Chondrocyte (in vitro differentiated cells): ENCODE data around the gene PLCG2. TPM values are rescaled to one million over a fixed set of nuclear protein-coding genes. Genes with fewer than 3 reads are reported as not detected.

Experiments used
- DNase-seq: peaks from one replicate; pipeline ENCODE4 v3.0.0; 2021; ENCODE audit warnings: mixed read lengths, low spot score
- H3K27ac Mint-ChIP-seq: one replicate; pipeline ENCODE4 v1.8.0; 2021; ENCODE audit warnings: mild to moderate bottlenecking, moderate library complexity, mixed read lengths; ENCODE audit not compliant: unreplicated experiment
- H3K27me3 Mint-ChIP-seq: 2 replicates; pipeline ENCODE4 v1.8.0; 2021; ENCODE audit warnings: low read depth, mixed read lengths
- H3K36me3 Mint-ChIP-seq: 2 replicates; pipeline ENCODE4 v1.8.0; 2021; ENCODE audit warnings: low read depth, mixed read lengths
- H3K4me1 Mint-ChIP-seq: 2 replicates; pipeline ENCODE4 v1.8.0; 2021; ENCODE audit warnings: low read depth, mild to moderate bottlenecking, mixed read lengths
- H3K4me3 Mint-ChIP-seq: one replicate; pipeline ENCODE4 v1.8.0; 2021; ENCODE audit warnings: mild to moderate bottlenecking, moderate library complexity, mixed read lengths; ENCODE audit not compliant: unreplicated experiment
- H3K9me3 Mint-ChIP-seq: 2 replicates; pipeline ENCODE4 v1.8.0; 2021; ENCODE audit warnings: low read depth, mixed read lengths
- CTCF ChIP-seq: fragments of 200-600 bp; sonication (generic); IDR thresholded peaks from 2 replicates; pipeline ENCODE4 v1.5.0; 2021; ENCODE audit warnings: antibody characterized with exemption, mild to moderate bottlenecking, moderate library complexity
- total RNA-seq: library from RNA; stranded (reverse); gene quantifications from 3 replicates; pipeline ENCODE4 v1.2.1, GENCODE V29; 2021

PLCG2 gene
- total RNA-seq, 1 donor from 2014 or later = 1.1 TPM

- Mint-ChIP-seq H3K36me3 (no peaks in the 10 kb centered on the region), H3K4me3 (no peak overlapping the region), H3K27me3 (no peaks in the 10 kb centered on the region), H3K9me3 (peaks cover 4% of the 10 kb centered on the region), H3K27ac (no peak overlapping the region), H3K4me1 (peaks cover 11% of the 10 kb centered on the region)
- TF ChIP-seq CTCF = no peak
- DNase-seq = no peak
These were observed 30.5 kb upstream of the PLCG2 start for GRCh38 chr16:81748476-81749198.

- no peak for TF ChIP-seq CTCF
- Mint-ChIP-seq H3K36me3 (no peaks in the 10 kb centered on the region), H3K9me3 (no peaks in the 10 kb centered on the region), H3K4me3 (no peak overlapping the region), H3K27me3 (no peaks in the 10 kb centered on the region), H3K4me1 (no peaks in the 10 kb centered on the region), H3K27ac (no peak overlapping the region)
- no peak for DNase-seq
These were observed 26.7 kb upstream of the PLCG2 start for GRCh38 chr16:81752225-81752875.

- H3K27ac Mint-ChIP-seq = no peak overlapping the region
- H3K36me3 Mint-ChIP-seq = no peaks in the 10 kb centered on the region
- H3K4me1 Mint-ChIP-seq = no peaks in the 10 kb centered on the region
- TF ChIP-seq CTCF = no peak
- no peak for DNase-seq
- no peak overlapping the region for H3K4me3 Mint-ChIP-seq
- H3K27me3 Mint-ChIP-seq = no peaks in the 10 kb centered on the region
- H3K9me3 Mint-ChIP-seq = no peaks in the 10 kb centered on the region
These were observed 26.2 kb upstream of the PLCG2 start for GRCh38 chr16:81752876-81753227.

- Mint-ChIP-seq H3K36me3 (no peaks in the 10 kb centered on the region), H3K27ac (no peak overlapping the region), H3K4me1 (no peaks in the 10 kb centered on the region), H3K27me3 (no peaks in the 10 kb centered on the region), H3K9me3 (no peaks in the 10 kb centered on the region), H3K4me3 (no peak overlapping the region)
- TF ChIP-seq CTCF = no peak
- DNase-seq = no peak
These were observed 24.2 kb upstream of the PLCG2 start for GRCh38 chr16:81754858-81755257.

- no peak for DNase-seq
- Mint-ChIP-seq H3K4me3 (no peak overlapping the region), H3K27ac (no peak overlapping the region), H3K36me3 (no peaks in the 10 kb centered on the region), H3K27me3 (no peaks in the 10 kb centered on the region), H3K4me1 (no peaks in the 10 kb centered on the region), H3K9me3 (no peaks in the 10 kb centered on the region)
- TF ChIP-seq CTCF = no peak
These were observed 23.0 kb upstream of the PLCG2 start for GRCh38 chr16:81755915-81756614.
